Endothelial cell of umbilical vein (primary cell): ENCODE results near the gene WDR72. TPM values are rescaled to one million over a fixed set of nuclear protein-coding genes. Genes with fewer than 3 reads are reported as not detected.

ENCODE experiments used
- BruUV-seq: library from RNA; stranded (reverse); fragments of 400-500 nt; replicated peaks from 2 replicates; lab custom pipeline; 2021; lab: Mats Ljungman, UMichigan
- CTCF ChIA-PET: fragments of 300-600, 350-600 bp; sonication (Branson Sonifier 250); formaldehyde crosslinking; loops from one replicate; lab custom pipeline; 2021; ENCODE audit warnings: antibody characterized with exemption, inconsistent platforms; lab: Charles Lee
- POLR2A ChIA-PET: fragments of 300-600, 350-600 bp; sonication (Branson Sonifier 250); formaldehyde crosslinking; loops from one replicate; lab custom pipeline; 2021; ENCODE audit warnings: antibody characterized with exemption, inconsistent platforms; lab: Charles Lee
- DNase-seq: peaks from one replicate; pipeline ENCODE4 v3.0.0-alpha.2; 2011; ENCODE audit warnings: low read depth, low spot score
- FAIRE-seq: peaks from 2 replicates; lab custom pipeline; 2011; peaks lifted over from hg19 to GRCh38; lab: Jason Lieb, UNC
- H2AFZ ChIP-seq: 2 replicates; pipeline ENCODE4 v1.6.0; 2012; ENCODE audit warnings: low read depth, low read length, control low read depth, inconsistent platforms
- H3K27ac ChIP-seq: 2 replicates; pipeline ENCODE4 v1.5.1; 2011; ENCODE audit warnings: low read depth, mild to moderate bottlenecking, control low read depth, low read length, moderate library complexity; ENCODE audit not compliant: insufficient read depth
- H3K27me3 ChIP-seq, 2 experiments: 2 replicates each; pipeline versions ENCODE4 v1.6.0 to v1.6.1; 2011; ENCODE audit warnings: low read length in 2 of 2, mixed read lengths in 1 of 2; ENCODE audit not compliant: control insufficient read depth in 2 of 2, insufficient read depth in 2 of 2
- H3K36me3 ChIP-seq, 2 experiments: 2 replicates in 1 of 2; 3 replicates in 1 of 2; pipeline ENCODE4 v1.5.1; 2011; ENCODE audit warnings: low read length in 2 of 2, mild to moderate bottlenecking in 1 of 2, moderate library complexity in 1 of 2; ENCODE audit not compliant: control insufficient read depth in 2 of 2, insufficient read depth in 2 of 2; ENCODE audit errors: extremely low read depth in 1 of 2
- H3K4me1 ChIP-seq: 3 replicates; pipeline ENCODE4 v1.5.1; 2011; ENCODE audit warnings: mild to moderate bottlenecking, low read length; ENCODE audit not compliant: control insufficient read depth, insufficient read depth; ENCODE audit errors: extremely low read depth
- H3K4me2 ChIP-seq: 2 replicates; pipeline ENCODE4 v1.6.1; 2011; ENCODE audit warnings: low read length, control low read depth, mixed read lengths; ENCODE audit not compliant: insufficient read depth
- H3K4me3 ChIP-seq, 3 experiments: fragments of 200-600 bp in 1 of 3; sonication (generic), shearing (Covaris generic) in 1 of 3; replicated peaks in 1 of 3; 2 replicates each; pipeline ENCODE4 v1.5.1; 2011 to 2016; ENCODE audit warnings: control low read depth in 3 of 3, low read length in 3 of 3, mild to moderate bottlenecking in 2 of 3, inconsistent platforms in 1 of 3, low read depth in 1 of 3, moderate library complexity in 1 of 3; ENCODE audit not compliant: insufficient read depth in 1 of 3
- H3K79me2 ChIP-seq: 2 replicates; pipeline ENCODE4 v1.6.0; 2012; ENCODE audit warnings: low read length, inconsistent platforms; ENCODE audit not compliant: control insufficient read depth, insufficient read depth
- H3K9ac ChIP-seq: replicated peaks from 2 replicates; pipeline ENCODE3; 2011; ENCODE audit warnings: low read length, control low read depth; ENCODE audit not compliant: insufficient read depth; ENCODE audit errors: extremely low read depth
- H3K9me1 ChIP-seq: replicated peaks from 3 replicates; pipeline ENCODE4 v1.6.0; 2011; ENCODE audit warnings: mild to moderate bottlenecking, low read length; ENCODE audit not compliant: control insufficient read depth, insufficient read depth; ENCODE audit errors: extremely low read depth
- H3K9me3 ChIP-seq: replicated peaks from 2 replicates; pipeline ENCODE4 v1.5.1; 2012; ENCODE audit warnings: low read length, inconsistent platforms; ENCODE audit not compliant: control insufficient read depth, insufficient read depth
- H4K20me1 ChIP-seq: replicated peaks from 2 replicates; pipeline ENCODE3; 2011; ENCODE audit warnings: mild to moderate bottlenecking, low read length; ENCODE audit not compliant: control insufficient read depth, insufficient read depth; ENCODE audit errors: extremely low read depth
- EZH2 ChIP-seq: IDR thresholded peaks from 2 replicates; pipeline ENCODE4 v1.6.1; 2012; ENCODE audit warnings: borderline replicate concordance, low read depth, mild to moderate bottlenecking, moderate library complexity, low read length, inconsistent platforms; ENCODE audit not compliant: severe bottlenecking
- FOS ChIP-seq: IDR thresholded peaks from 2 replicates; pipeline ENCODE4 v1.6.1; 2011; ENCODE audit warnings: mild to moderate bottlenecking, low read length, moderate library complexity, borderline replicate concordance; ENCODE audit not compliant: insufficient read depth
- GATA2 ChIP-seq: IDR thresholded peaks from 2 replicates; pipeline ENCODE4 v1.7.0; 2011; ENCODE audit warnings: low read depth, mild to moderate bottlenecking, moderate library complexity, mixed read lengths, low read length; ENCODE audit not compliant: insufficient read length, insufficient read depth
- JUN ChIP-seq: IDR thresholded peaks from 2 replicates; pipeline ENCODE4 v1.6.1; 2011; ENCODE audit warnings: borderline replicate concordance, low read depth; ENCODE audit not compliant: insufficient read length, insufficient read depth
- MYC ChIP-seq: IDR thresholded peaks from one replicate; pipeline ENCODE4 v1.6.1; 2011; ENCODE audit warnings: mild to moderate bottlenecking, low read depth, low read length
- POLR2A ChIP-seq: IDR thresholded peaks from 2 replicates; pipeline ENCODE4 v1.6.1; 2012; ENCODE audit warnings: low read depth, mild to moderate bottlenecking, control low read depth, low read length
- POLR2AphosphoS5 ChIP-seq: IDR thresholded peaks from 2 replicates; pipeline ENCODE4 v1.6.1; 2012; ENCODE audit warnings: low read depth, mild to moderate bottlenecking, control low read depth, low read length, moderate library complexity; ENCODE audit not compliant: insufficient read depth
- dilution Hi-C: fragments of 300-500 bp; cut with MboI; formaldehyde crosslinking; loops from one replicate; pipeline ENCODE4 v1.15.0; 2019; ENCODE audit warnings: low sequenced_read_pairs; ENCODE audit not compliant: extremely low pct_ligation_motif_present
- intact Hi-C: fragments of 100-400 bp; cut with micrococcal nuclease; formaldehyde crosslinking; loops from one replicate; pipeline ENCODE4 v1.10.0; 2022
- polyA plus RNA-seq, 4 experiments: library from polyadenylated mRNA; depleted of rRNA in 3 of 4; stranded (reverse) in 3 of 4; unstranded in 1 of 4; fragments of >200 nt; gene quantifications; 2 replicates each; pipeline versions ENCODE4 v1.2.1 to v1.2.3, GENCODE V29; 2011 to 2012; ENCODE audit warnings: missing spikeins in 1 of 4
- total RNA-seq: library from RNA; stranded (reverse); gene quantifications from 2 replicates; pipeline ENCODE4 v1.2.3, GENCODE V29; 2021
- TF ChIP-seq, protein P1 (sequence below): IDR thresholded peaks from 2 replicates; pipeline ENCODE4 v1.6.1; 2011; ENCODE audit not compliant: insufficient read depth, insufficient read length
- TF ChIP-seq, protein P2 (sequence below), 2 donors: IDR thresholded peaks; 1 replicate in 1 of 2; 2 replicates in 1 of 2; pipeline ENCODE4 v1.5.1; 2011; ENCODE audit warnings: low read length in 2 of 2, mild to moderate bottlenecking in 2 of 2, moderate library complexity in 2 of 2, control low read depth in 1 of 2, inconsistent platforms in 1 of 2, low read depth in 1 of 2; ENCODE audit not compliant: insufficient read depth in 1 of 2; ENCODE audit errors: extremely low read depth in 1 of 2

Gene WDR72
- total and polyA plus RNA-seq, 2 donors (not counting 3 experiments of a cell fraction or from before 2014, with no cell fraction given): not detected

DNA sequence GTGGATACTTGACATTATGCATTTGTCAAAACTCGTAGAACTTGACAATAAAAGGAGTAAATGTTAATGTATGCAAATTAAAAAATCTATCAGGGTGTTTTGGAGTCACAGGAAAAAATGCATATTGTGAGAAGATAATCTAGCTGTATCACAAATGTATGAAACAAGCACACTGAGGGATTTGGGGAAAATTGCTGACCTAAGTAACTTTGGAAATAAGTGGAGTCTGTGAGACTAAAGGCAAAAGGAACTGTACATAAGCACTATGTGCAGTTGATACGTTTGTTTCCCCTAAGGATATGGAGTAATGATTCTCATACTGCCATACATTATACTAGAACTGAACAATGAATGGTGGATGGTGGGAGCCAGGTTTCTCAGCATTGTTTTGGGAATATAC, 43.2 kb upstream of the WDR72 start:
- no peak overlapping the region for H3K27ac ChIP-seq
- no peaks in the 10 kb centered on the region for H3K9me3 ChIP-seq
- TF ChIP-seq EZH2: no peak
- TF ChIP-seq GATA2: no peak
- no peak for TF ChIP-seq POLR2A
- TF ChIP-seq, protein P1, sequence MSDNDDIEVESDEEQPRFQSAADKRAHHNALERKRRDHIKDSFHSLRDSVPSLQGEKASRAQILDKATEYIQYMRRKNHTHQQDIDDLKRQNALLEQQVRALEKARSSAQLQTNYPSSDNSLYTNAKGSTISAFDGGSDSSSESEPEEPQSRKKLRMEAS: no peak
- no peak overlapping the region for H2AFZ ChIP-seq
- DNase-seq: no peak
- H3K79me2 ChIP-seq: no peaks in the 10 kb centered on the region
- ChIA-PET CTCF (no interaction called here), POLR2A (no interaction called here)
- no peak overlapping the region for H3K4me3 ChIP-seq
- no peaks in the 10 kb centered on the region for H3K27me3 ChIP-seq
- intact Hi-C loops: no loop called here
- H3K9ac ChIP-seq: no peak overlapping the region
- no peaks in the 10 kb centered on the region for H4K20me1 ChIP-seq
- FAIRE-seq: no peak
- dilution Hi-C loops: no loop called here
- H3K36me3 ChIP-seq: no peaks in the 10 kb centered on the region
- no peaks in the 10 kb centered on the region for H3K9me1 ChIP-seq
- H3K4me1 ChIP-seq: no peaks in the 10 kb centered on the region
- no TSS peak for BruUV-seq
- no peak overlapping the region for H3K4me2 ChIP-seq

DNA sequence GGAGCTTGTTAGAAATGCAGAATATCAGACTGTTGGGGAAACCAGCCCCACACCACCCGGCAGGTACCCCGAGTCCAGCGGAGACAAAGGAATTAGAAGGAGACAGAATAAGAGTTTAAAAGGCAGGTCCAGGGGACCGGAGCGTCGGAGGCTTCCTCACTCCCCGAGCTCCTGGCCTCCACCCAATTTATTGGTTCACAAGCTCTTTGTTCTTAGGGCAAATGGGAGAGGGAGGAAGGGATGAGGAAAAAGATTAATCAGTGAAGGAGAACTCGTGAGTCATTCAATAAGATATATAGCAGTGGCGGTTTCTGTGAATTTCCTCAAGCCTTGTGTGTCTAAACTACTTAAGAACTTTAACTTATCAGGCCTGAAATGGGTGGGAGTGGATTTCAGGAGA, 32.1 kb upstream of the WDR72 start:
- Histone ChIP-seq H3K4me2 (no peak overlapping the region), H3K9me1 (no peaks in the 10 kb centered on the region), H2AFZ (no peak overlapping the region), H3K4me1 (no peaks in the 10 kb centered on the region), H3K9ac (no peak overlapping the region), H3K36me3 (no peaks in the 10 kb centered on the region), H3K27ac (no peak overlapping the region), H4K20me1 (no peaks in the 10 kb centered on the region), H3K79me2 (no peaks in the 10 kb centered on the region), H3K4me3 (no peak overlapping the region), H3K27me3 (no peaks in the 10 kb centered on the region), H3K9me3 (no peaks in the 10 kb centered on the region)
- DNase-seq (no peak), FAIRE-seq (no peak)
- intact Hi-C loops: no loop called here
- TF ChIP-seq POLR2AphosphoS5 (no peak), MYC (no peak), JUN (no peak), FOS (no peak), POLR2A (no peak), GATA2 (no peak), EZH2 (no peak)
- TF ChIP-seq, protein P2, sequence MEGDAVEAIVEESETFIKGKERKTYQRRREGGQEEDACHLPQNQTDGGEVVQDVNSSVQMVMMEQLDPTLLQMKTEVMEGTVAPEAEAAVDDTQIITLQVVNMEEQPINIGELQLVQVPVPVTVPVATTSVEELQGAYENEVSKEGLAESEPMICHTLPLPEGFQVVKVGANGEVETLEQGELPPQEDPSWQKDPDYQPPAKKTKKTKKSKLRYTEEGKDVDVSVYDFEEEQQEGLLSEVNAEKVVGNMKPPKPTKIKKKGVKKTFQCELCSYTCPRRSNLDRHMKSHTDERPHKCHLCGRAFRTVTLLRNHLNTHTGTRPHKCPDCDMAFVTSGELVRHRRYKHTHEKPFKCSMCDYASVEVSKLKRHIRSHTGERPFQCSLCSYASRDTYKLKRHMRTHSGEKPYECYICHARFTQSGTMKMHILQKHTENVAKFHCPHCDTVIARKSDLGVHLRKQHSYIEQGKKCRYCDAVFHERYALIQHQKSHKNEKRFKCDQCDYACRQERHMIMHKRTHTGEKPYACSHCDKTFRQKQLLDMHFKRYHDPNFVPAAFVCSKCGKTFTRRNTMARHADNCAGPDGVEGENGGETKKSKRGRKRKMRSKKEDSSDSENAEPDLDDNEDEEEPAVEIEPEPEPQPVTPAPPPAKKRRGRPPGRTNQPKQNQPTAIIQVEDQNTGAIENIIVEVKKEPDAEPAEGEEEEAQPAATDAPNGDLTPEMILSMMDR (IDR thresholded peaks at IDR 0.05; ENCODE audit: extremely low read depth in 1 of 2, insufficient read depth in 1 of 2, low read depth in 1 of 2, low read length in 2 of 2): no peak
- TF ChIP-seq, protein P1: no peak
- BruUV-seq: no TSS peak
- ChIA-PET POLR2A (no interaction called here), CTCF (no interaction called here)
- dilution Hi-C loops: no loop called here
